OCI-LY7 (cell line): Measurements from ENCODE around the gene NDST4.

ENCODE experiments used
- CTCF ChIP-seq: fragments of 200-600 bp; sonication (generic); conservative IDR thresholded peaks from 2 replicates; pipeline ENCODE4 v1.5.1; 2014; ENCODE audit warnings: mild to moderate bottlenecking, antibody characterized with exemption, low read length, moderate library complexity, mixed read lengths
- EZH2phosphoT487 ChIP-seq: fragments of 200-600 bp; sonication (generic); IDR thresholded peaks from 2 replicates; pipeline ENCODE4 v1.6.1; 2018; ENCODE audit warnings: low read depth, borderline replicate concordance, mild to moderate bottlenecking, mixed run types, antibody characterized with exemption, low read length, moderate library complexity, mixed read lengths

- TF ChIP-seq CTCF (no peak), EZH2phosphoT487 (no peak)
Observed at GRCh38 chr4:114922592-114922933, 190.9 kb downstream of the NDST4 start.
